Mesenteric fat pad (tissue), 1 donor: ENCODE measurements around the gene TBC1D2B. TPM values are rescaled to one million over a fixed set of nuclear protein-coding genes. Genes with fewer than 3 reads are reported as not detected.

Experiments used
- DNase-seq: peaks from one replicate; pipeline ENCODE4 v3.0.0-alpha.2; 2020; ENCODE audit warnings: low spot score
- total RNA-seq: library from RNA; stranded (reverse); fragmentation: NEBNext Ultra II Directional; extraction: Animal tissue kit (Norgen Biotek cat#: 25700); gene quantifications from one replicate; pipeline ENCODE4 v1.2.1, GENCODE V29; 2021
- donor health status: DM: yes; HTN: yes; CAD: no.

Gene TBC1D2B
- total RNA-seq, 1 donor from 2014 or later, result 82.0 TPM

GRCh38 chr15:78057803-78058202, 19.7 kb downstream of the TBC1D2B start:
- DNase-seq, result no peak

DNA sequence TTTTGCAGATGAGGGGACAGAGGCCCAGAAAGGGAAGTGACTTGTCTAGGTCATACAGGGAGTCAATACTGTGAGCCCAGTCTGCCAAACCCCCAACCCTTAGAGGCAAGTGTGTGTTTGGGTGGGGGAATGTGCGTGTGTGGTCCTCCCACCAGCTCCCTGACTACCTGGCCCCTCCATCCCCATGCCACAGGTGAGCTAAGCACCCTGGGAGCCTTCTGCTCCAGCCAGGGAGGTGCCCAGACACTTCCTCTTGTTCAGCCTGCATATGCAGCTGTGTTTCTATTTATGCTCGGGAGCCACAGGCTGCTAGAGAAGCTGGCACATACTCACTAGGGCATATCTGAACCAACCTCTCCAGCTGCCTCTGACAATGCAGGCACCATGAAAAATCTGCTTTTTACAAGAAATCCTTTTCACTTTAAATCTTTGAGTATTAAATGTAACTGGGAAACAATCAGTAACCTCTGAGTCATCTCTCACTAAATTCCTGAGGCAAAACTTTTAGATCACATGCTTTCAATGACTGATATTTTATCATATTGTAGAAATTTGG, 20.7 kb downstream of the TBC1D2B start:
- DNase-seq, result no peak

DNA sequence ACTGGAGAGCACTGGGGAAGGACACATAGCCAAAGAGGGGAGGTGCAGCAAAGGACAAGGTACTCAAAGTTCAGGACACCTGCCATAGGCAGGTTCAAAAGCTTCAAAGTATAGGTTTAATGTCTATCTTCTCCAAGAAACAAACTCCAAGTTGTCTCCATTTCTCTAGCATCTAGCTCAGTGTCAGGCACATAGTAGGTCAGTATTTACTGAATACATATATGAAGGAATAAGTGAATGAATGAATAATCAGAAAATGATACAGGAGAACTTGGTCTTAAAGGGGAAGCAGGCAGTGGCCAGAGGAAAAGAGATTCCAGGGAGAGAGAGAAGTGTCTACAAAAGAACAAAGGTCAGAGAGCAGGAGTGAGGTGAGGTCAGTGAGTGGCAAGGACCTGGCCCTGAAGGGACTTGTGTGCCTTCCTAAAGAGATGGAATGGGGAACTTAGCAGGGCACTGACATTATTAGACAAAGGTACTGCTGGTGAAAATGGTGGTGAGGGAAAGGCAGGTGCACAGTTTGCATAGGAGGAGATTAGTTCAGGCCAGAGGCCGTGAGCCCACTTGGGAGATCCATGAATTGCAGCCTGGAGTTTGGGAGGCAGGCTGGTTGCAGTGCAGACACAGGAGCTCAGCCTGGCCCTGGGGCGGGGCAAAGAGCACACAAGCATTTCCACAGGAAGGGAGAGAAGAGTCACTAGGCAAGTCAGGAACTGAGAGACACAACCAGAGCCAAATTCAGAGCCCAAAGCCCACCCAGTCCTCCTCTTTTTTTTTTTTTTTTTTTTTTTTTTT, 21.4 kb downstream of the TBC1D2B start:
- DNase-seq, result no peak

- DNase-seq, result no peak
These were observed 22.5 kb downstream of the TBC1D2B start for GRCh38 chr15:78054966-78055365.

GRCh38 chr15:78054518-78054917, 23.0 kb downstream of the TBC1D2B start:
- no peak for DNase-seq

DNA sequence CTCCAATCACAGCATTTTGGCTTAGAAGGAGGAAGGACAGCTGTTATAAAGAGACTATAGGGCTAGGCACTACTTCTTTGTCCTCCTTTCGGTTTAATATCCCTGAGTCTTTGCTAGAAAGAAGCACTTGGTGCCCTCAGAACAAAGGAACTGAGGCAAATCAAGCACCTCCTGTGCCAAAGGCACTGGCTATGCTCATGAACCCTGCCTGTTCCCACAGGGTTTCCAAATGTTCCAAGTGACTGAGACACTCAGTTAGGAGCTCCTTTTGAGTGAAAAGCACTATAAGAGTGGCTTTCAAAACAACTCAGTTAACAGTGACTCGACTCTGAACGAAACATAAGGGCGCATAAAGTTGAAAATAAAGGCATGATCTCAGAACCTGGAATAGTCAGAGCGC, 25.0 kb downstream of the TBC1D2B start:
- DNase-seq, result no peak

GRCh38 chr15:78052001-78052401, 25.5 kb downstream of the TBC1D2B start:
- no peak for DNase-seq

DNA sequence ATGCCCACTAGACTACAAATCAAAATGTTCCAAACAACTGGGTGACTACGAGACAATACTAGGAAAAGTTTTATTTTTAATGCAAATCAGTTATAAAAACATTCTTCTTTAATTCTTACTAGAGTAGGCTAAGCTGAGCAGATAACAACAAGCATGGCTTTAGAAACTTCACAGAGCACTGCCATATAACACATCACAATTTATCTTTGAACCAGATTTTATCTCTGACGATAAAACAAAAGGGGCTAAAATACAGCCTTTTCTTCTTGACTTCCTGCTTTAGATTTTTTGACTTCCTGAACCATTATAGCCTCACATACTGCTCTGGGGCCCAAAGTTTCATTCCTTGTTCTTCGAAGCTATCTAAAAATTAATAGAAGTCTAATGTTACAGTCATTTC, 25.9 kb downstream of the TBC1D2B start:
- no peak for DNase-seq

GRCh38 chr15:78050826-78051225, 26.7 kb downstream of the TBC1D2B start:
- no peak for DNase-seq

GRCh38 chr15:78050441-78050809, 27.1 kb downstream of the TBC1D2B start:
- no peak for DNase-seq

GRCh38 chr15:78049691-78050440, 27.6 kb downstream of the TBC1D2B start:
- DNase-seq, result no peak

GRCh38 chr15:78048628-78048920, 28.9 kb downstream of the TBC1D2B start:
- no peak for DNase-seq

DNA sequence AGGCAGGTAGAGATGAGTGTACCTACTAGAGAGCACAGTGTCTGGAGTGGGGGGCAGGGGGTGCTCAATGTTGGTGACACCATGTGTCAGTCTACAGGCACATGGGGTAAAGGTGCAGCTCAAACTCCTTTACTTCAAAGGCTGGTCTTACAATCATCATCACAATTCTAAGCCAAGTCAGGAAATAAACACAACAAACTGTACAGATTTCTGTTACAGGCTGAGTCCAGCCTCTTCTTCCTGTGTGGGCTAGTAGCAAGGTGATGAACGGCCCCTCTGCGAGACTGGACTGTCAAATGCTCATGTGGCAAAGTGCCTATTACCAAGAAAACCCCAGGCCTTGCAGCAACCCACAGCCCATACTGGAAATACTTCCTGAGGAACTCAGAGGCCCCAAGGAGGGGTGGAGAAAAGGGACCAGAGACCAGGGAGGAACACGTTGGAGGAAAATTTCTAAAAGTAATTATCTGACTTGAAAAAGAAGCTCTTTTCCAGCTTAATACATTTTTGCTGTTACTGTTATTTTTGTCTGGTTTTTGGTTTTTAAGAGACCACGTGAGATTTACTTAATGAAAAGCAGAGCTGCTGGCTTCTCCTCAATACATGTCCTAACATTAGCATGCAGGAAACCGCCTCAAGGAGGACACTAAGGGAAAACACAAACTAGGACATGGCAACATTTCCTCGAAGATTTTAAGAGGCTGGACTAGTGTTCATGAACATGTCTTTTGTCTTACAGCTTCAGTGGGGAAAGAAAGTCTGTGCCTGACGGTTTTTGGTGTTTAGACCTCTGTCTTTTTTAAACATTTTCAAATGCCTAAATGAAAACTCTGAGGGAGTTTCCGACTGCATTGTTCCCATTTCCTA, 29.5 kb downstream of the TBC1D2B start:
- DNase-seq, result no peak

- DNase-seq, result no peak
These were observed 30.6 kb downstream of the TBC1D2B start for GRCh38 chr15:78046796-78047341.

DNA sequence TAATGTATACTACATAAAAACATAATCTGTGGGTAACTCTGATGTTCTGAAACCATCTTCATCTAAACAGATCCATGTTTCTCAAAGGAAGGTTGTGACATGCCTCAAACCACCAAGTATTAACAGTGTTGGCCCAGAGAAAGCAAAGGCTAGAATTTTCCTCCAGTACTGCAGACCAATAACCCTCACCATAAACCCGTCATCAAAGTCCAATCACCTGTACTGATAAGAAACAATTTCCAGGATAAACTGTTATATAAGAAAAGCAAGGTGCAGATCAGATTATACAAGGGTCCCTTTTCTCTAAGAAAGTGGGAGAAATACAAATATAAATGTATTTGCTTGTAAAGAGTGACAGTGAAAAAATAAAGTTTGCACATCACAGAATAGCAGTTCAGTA, 32.3 kb downstream of the TBC1D2B start:
- no peak for DNase-seq

- DNase-seq, result no peak
These were observed 32.9 kb downstream of the TBC1D2B start for GRCh38 chr15:78044407-78045155.

GRCh38 chr15:78041946-78042345, 35.6 kb downstream of the TBC1D2B start:
- DNase-seq, result no peak

- DNase-seq, result no peak
These were observed 36.8 kb downstream of the TBC1D2B start for GRCh38 chr15:78040653-78041244.

GRCh38 chr15:78038585-78039247, 38.8 kb downstream of the TBC1D2B start:
- DNase-seq, result no peak
